ENCODE data around the gene LMF1. TPM values are rescaled to one million over a fixed set of nuclear protein-coding genes. Genes with fewer than 3 reads are reported as not detected.
"Not testable (repeated sequence)": the region's sequence is repeated elsewhere in the genome, so short reads cannot be mapped to it uniquely, and the experiment has no call there.

LMF1 gene
- total RNA-seq, 1 donor: 35.8 TPM

DNA sequence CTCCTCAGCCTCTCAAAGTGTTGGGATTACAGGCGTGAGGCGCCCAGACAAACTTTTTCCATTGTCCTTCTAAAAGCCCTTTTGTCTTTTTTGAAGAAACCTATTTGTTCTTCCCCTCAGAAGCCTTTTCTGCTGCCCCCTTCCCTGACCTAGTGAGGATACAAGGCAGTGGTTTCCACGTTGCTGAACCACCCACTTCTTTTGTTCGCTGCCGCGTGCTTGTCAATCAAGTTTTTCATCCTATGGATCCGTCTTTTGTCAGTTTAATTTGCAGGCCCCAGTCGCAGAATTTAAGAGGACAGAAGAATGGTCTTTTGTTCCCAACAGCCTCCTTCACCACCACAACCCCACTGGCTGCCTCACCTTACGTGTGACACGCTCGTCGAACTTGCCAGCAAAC, 150.0 kb downstream of the LMF1 start:
- no peak overlapping the region for H3K4me2 ChIP-seq (ENCODE audit: insufficient read depth, low read length)
- H3K79me2 ChIP-seq (ENCODE audit: insufficient read depth, low read length): no peaks in the 10 kb centered on the region
- peaks cover 39% of the 10 kb centered on the region for H3K27me3 ChIP-seq (ENCODE audit: insufficient read depth, low read length)
- no peak for DNase-seq (ENCODE audit: insufficient read length, low spot score, missing footprints)
- no peaks in the 10 kb centered on the region for H3K36me3 ChIP-seq (ENCODE audit: insufficient read depth, low read length)
- no peak overlapping the region for H2AFZ ChIP-seq (ENCODE audit: low read length)
- H3K9me3 ChIP-seq (ENCODE audit: low read depth, low read length): no peaks in the 10 kb centered on the region
- no peak overlapping the region for H3K4me3 ChIP-seq (ENCODE audit: insufficient read depth, low read length)
- TF ChIP-seq, protein P1, sequence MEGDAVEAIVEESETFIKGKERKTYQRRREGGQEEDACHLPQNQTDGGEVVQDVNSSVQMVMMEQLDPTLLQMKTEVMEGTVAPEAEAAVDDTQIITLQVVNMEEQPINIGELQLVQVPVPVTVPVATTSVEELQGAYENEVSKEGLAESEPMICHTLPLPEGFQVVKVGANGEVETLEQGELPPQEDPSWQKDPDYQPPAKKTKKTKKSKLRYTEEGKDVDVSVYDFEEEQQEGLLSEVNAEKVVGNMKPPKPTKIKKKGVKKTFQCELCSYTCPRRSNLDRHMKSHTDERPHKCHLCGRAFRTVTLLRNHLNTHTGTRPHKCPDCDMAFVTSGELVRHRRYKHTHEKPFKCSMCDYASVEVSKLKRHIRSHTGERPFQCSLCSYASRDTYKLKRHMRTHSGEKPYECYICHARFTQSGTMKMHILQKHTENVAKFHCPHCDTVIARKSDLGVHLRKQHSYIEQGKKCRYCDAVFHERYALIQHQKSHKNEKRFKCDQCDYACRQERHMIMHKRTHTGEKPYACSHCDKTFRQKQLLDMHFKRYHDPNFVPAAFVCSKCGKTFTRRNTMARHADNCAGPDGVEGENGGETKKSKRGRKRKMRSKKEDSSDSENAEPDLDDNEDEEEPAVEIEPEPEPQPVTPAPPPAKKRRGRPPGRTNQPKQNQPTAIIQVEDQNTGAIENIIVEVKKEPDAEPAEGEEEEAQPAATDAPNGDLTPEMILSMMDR (IDR thresholded peaks at IDR 0.05; ENCODE audit: extremely low read depth, low read depth, low read length): no peak
- peaks cover 8% of the 10 kb centered on the region for H3K4me1 ChIP-seq (ENCODE audit: insufficient read depth, low read length)
- H4K20me1 ChIP-seq (ENCODE audit: insufficient read depth, low read length): no peaks in the 10 kb centered on the region
- H3K27ac ChIP-seq (ENCODE audit: low read depth, low read length): no peak overlapping the region

DNA sequence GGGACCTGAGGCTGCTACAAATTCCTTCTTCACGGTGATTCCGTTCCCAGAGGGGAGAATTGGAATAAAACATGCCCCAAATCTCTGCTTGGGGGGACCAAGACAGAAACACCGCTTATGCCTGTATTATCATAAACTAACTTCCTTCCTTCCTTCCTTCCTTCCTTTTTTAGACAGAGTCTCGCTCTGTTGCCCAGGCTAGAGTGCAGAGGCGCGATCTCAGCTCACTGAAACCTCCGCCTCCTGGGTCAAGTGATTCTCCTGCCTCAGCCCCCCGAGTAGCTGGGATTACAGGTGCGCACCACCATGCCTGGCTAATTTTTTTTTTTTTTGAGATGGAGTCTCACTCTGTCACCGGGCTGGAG, 150.8 kb downstream of the LMF1 start:
- not testable (repeated sequence) for H3K9me3 ChIP-seq (ENCODE audit: low read depth, low read length); H3K36me3 ChIP-seq (ENCODE audit: insufficient read depth, low read length); H2AFZ ChIP-seq (ENCODE audit: low read length); H3K4me3 ChIP-seq (ENCODE audit: insufficient read depth, low read length); H4K20me1 ChIP-seq (ENCODE audit: insufficient read depth, low read length); DNase-seq (ENCODE audit: insufficient read length, low spot score, missing footprints); H3K27ac ChIP-seq (ENCODE audit: low read depth, low read length); H3K4me1 ChIP-seq (ENCODE audit: insufficient read depth, low read length); H3K4me2 ChIP-seq (ENCODE audit: insufficient read depth, low read length); H3K79me2 ChIP-seq (ENCODE audit: insufficient read depth, low read length)
- H3K27me3 ChIP-seq (ENCODE audit: insufficient read depth, low read length): peaks cover 33% of the 10 kb centered on the region

DNA sequence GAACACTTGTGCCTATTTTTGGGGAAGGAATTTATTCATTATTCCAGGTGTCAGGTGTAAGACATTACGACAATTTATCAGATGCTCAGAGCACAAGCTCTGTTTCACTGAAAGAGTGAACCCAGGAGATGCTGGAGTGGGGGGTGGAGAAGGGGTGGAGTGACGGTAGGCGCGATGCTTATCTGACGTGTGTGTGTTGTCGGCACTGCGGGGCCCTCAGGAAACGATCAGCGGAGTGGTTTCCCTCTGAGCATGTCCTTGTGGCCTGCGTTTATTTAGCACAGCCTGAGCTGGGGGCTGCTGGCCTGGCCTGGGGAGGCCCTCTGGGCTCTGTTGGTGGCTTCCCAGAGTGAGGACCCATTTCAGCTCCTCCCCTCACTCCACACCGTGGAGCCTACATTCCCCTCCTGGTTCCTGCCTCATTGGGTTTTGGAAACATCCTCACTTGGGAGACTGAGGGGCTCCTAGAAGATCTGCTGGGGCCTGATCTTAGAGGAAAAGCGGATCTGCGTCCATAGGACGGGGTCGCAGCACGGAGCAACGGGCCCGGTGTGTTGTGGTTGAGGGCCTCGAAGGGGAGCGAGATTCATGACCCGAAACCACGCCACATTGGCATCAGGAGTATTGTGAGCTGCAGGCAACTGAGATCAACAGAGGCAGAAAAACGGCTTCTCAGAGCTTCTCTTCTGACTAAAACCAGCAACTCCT, 151.3 kb downstream of the LMF1 start:
- H3K27ac ChIP-seq (ENCODE audit: low read depth, low read length): no peak overlapping the region
- H3K36me3 ChIP-seq (ENCODE audit: insufficient read depth, low read length): no peaks in the 10 kb centered on the region
- no peak overlapping the region for H3K4me3 ChIP-seq (ENCODE audit: insufficient read depth, low read length)
- H2AFZ ChIP-seq (ENCODE audit: low read length): no peak overlapping the region
- H3K4me2 ChIP-seq (ENCODE audit: insufficient read depth, low read length): no peak overlapping the region
- H4K20me1 ChIP-seq (ENCODE audit: insufficient read depth, low read length): no peaks in the 10 kb centered on the region
- TF ChIP-seq, protein P1 (IDR thresholded peaks at IDR 0.05; ENCODE audit: extremely low read depth, low read depth, low read length): no peak
- no peaks in the 10 kb centered on the region for H3K79me2 ChIP-seq (ENCODE audit: insufficient read depth, low read length)
- peaks cover 28% of the 10 kb centered on the region for H3K27me3 ChIP-seq (ENCODE audit: insufficient read depth, low read length)
- H3K4me1 ChIP-seq (ENCODE audit: insufficient read depth, low read length): no peaks in the 10 kb centered on the region
- H3K9me3 ChIP-seq (ENCODE audit: low read depth, low read length): no peaks in the 10 kb centered on the region
- DNase-seq (ENCODE audit: insufficient read length, low spot score, missing footprints): no peak

DNA sequence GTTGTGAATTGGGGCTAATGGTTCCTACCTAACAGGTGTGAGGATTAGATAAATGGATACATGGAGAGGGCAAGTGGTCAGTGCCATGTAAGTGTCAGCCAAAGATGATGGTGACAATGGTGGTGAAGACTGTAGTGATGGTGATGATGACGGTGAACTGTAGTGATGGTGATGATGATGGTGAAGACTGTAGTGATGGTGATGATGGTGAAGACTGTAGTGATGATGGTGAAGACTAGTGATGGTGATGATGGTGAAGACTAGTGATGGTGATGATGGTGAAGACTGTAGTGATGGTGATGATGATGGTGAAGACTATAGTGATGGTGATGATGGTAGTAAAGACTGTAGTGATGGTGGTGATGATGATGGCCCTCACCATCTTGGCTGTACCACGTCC, 152.2 kb downstream of the LMF1 start:
- Histone ChIP-seq H3K4me3 (ENCODE audit: insufficient read depth, low read length) (no peak overlapping the region), H3K4me2 (ENCODE audit: insufficient read depth, low read length) (no peak overlapping the region), H3K9me3 (ENCODE audit: low read depth, low read length) (no peaks in the 10 kb centered on the region), H3K27me3 (ENCODE audit: insufficient read depth, low read length) (peaks cover 35% of the 10 kb centered on the region), H3K36me3 (ENCODE audit: insufficient read depth, low read length) (no peaks in the 10 kb centered on the region), H3K79me2 (ENCODE audit: insufficient read depth, low read length) (no peaks in the 10 kb centered on the region), H2AFZ (ENCODE audit: low read length) (no peak overlapping the region), H3K27ac (ENCODE audit: low read depth, low read length) (no peak overlapping the region), H4K20me1 (ENCODE audit: insufficient read depth, low read length) (no peaks in the 10 kb centered on the region), H3K4me1 (ENCODE audit: insufficient read depth, low read length) (no peaks in the 10 kb centered on the region)
- no peak for DNase-seq (ENCODE audit: insufficient read length, low spot score, missing footprints)
- TF ChIP-seq, protein P1 (IDR thresholded peaks at IDR 0.05; ENCODE audit: extremely low read depth, low read depth, low read length): no peak

Data from osteoblast (primary cell).